Chondrocyte (in vitro differentiated cells): ENCODE data around the gene MPV17L. TPM values are rescaled to one million over a fixed set of nuclear protein-coding genes. Genes with fewer than 3 reads are reported as not detected.
"Not testable (repeated sequence)": the region's sequence is repeated elsewhere in the genome, so short reads cannot be mapped to it uniquely, and the experiment has no call there.

ENCODE experiments used
- DNase-seq: peaks from one replicate; pipeline ENCODE4 v3.0.0; 2021; ENCODE audit warnings: mixed read lengths, low spot score
- H3K27ac Mint-ChIP-seq: one replicate; pipeline ENCODE4 v1.8.0; 2021; ENCODE audit warnings: mild to moderate bottlenecking, moderate library complexity, mixed read lengths; ENCODE audit not compliant: unreplicated experiment
- H3K27me3 Mint-ChIP-seq: 2 replicates; pipeline ENCODE4 v1.8.0; 2021; ENCODE audit warnings: low read depth, mixed read lengths
- H3K36me3 Mint-ChIP-seq: 2 replicates; pipeline ENCODE4 v1.8.0; 2021; ENCODE audit warnings: low read depth, mixed read lengths
- H3K4me1 Mint-ChIP-seq: 2 replicates; pipeline ENCODE4 v1.8.0; 2021; ENCODE audit warnings: low read depth, mild to moderate bottlenecking, mixed read lengths
- H3K4me3 Mint-ChIP-seq: one replicate; pipeline ENCODE4 v1.8.0; 2021; ENCODE audit warnings: mild to moderate bottlenecking, moderate library complexity, mixed read lengths; ENCODE audit not compliant: unreplicated experiment
- H3K9me3 Mint-ChIP-seq: 2 replicates; pipeline ENCODE4 v1.8.0; 2021; ENCODE audit warnings: low read depth, mixed read lengths
- CTCF ChIP-seq: fragments of 200-600 bp; sonication (generic); IDR thresholded peaks from 2 replicates; pipeline ENCODE4 v1.5.0; 2021; ENCODE audit warnings: antibody characterized with exemption, mild to moderate bottlenecking, moderate library complexity
- total RNA-seq: library from RNA; stranded (reverse); gene quantifications from 3 replicates; pipeline ENCODE4 v1.2.1, GENCODE V29; 2021

MPV17L gene
- total RNA-seq, 1 donor from 2014 or later, result 3.5 TPM

GRCh38 chr16:15450624-15451023 lies 55.1 kb downstream of the MPV17L start:
- no peaks in the 10 kb centered on the region for H3K9me3 Mint-ChIP-seq
- H3K27ac Mint-ChIP-seq, result no peak overlapping the region
- peaks cover 3% of the 10 kb centered on the region for H3K36me3 Mint-ChIP-seq
- DNase-seq, result no peak
- no peak overlapping the region for H3K4me3 Mint-ChIP-seq
- H3K27me3 Mint-ChIP-seq, result no peaks in the 10 kb centered on the region
- TF ChIP-seq CTCF, result no peak
- H3K4me1 Mint-ChIP-seq, result peaks cover 9% of the 10 kb centered on the region

GRCh38 chr16:15451098-15451731 lies 55.7 kb downstream of the MPV17L start:
- TF ChIP-seq CTCF, result no peak
- Mint-ChIP-seq H3K4me3 (no peak overlapping the region), H3K9me3 (no peaks in the 10 kb centered on the region), H3K4me1 (peaks cover 9% of the 10 kb centered on the region), H3K27ac (no peak overlapping the region), H3K36me3 (peaks cover 3% of the 10 kb centered on the region), H3K27me3 (no peaks in the 10 kb centered on the region)
- DNase-seq, result no peak

GRCh38 chr16:15452246-15452855 lies 56.8 kb downstream of the MPV17L start:
- Mint-ChIP-seq H3K4me1 (peaks cover 9% of the 10 kb centered on the region), H3K4me3 (no peak overlapping the region), H3K9me3 (no peaks in the 10 kb centered on the region), H3K27ac (peak overlapping the region; percentile 59), H3K36me3 (peaks cover 3% of the 10 kb centered on the region), H3K27me3 (no peaks in the 10 kb centered on the region)
- TF ChIP-seq CTCF, result no peak
- no peak for DNase-seq

- not testable (repeated sequence) for H3K36me3 Mint-ChIP-seq, H3K27ac Mint-ChIP-seq, H3K9me3 Mint-ChIP-seq, DNase-seq, H3K27me3 Mint-ChIP-seq, H3K4me3 Mint-ChIP-seq, H3K4me1 Mint-ChIP-seq
Observed at GRCh38 chr16:15453296-15453695, 57.7 kb downstream of the MPV17L start.

- H3K27me3 Mint-ChIP-seq, H3K36me3 Mint-ChIP-seq, H3K4me1 Mint-ChIP-seq, H3K4me3 Mint-ChIP-seq, DNase-seq, H3K27ac Mint-ChIP-seq, H3K9me3 Mint-ChIP-seq: not testable (repeated sequence)
Observed at GRCh38 chr16:15454933-15455332, 59.4 kb downstream of the MPV17L start.

- no peak overlapping the region for H3K27ac Mint-ChIP-seq
- no peak overlapping the region for H3K4me3 Mint-ChIP-seq
- peaks cover 20% of the 10 kb centered on the region for H3K4me1 Mint-ChIP-seq
- no peak for TF ChIP-seq CTCF
- no peaks in the 10 kb centered on the region for H3K36me3 Mint-ChIP-seq
- DNase-seq, result no peak
- H3K27me3 Mint-ChIP-seq, result no peaks in the 10 kb centered on the region
- H3K9me3 Mint-ChIP-seq, result no peaks in the 10 kb centered on the region
Observed at GRCh38 chr16:15457400-15457799, 61.8 kb downstream of the MPV17L start.
